GM13977 (cell line): ENCODE data around the gene EFHC1.

ENCODE experiments used
- DNase-seq: peaks from one replicate; pipeline ENCODE4 v3.0.0; 2012; ENCODE audit warnings: low spot score
- CTCF ChIP-seq: IDR thresholded peaks from 2 replicates; pipeline ENCODE4 v1.5.1; 2012; ENCODE audit warnings: mild to moderate bottlenecking, control low read depth; ENCODE audit not compliant: insufficient read depth; ENCODE audit errors: extremely low read depth, missing control alignments
- in situ Hi-C: fragments of 300-500 bp; cut with MboI; formaldehyde crosslinking; loops from one replicate; pipeline ENCODE4 v1.12.0; 2022; ENCODE audit warnings: low sequenced_read_pairs, low pct_unique_long_range_greater_than_20kb, mixed read lengths, inconsistent platforms; ENCODE audit not compliant: unreplicated experiment

The EFHC1 gene

GRCh38 chr6:52550870-52551269, 130.7 kb downstream of the EFHC1 start:
- TF ChIP-seq CTCF, result no peak
- no peak for DNase-seq
- in situ Hi-C loops, result no loop called here

GRCh38 chr6:52551483-52552277, 131.5 kb downstream of the EFHC1 start:
- no peak for TF ChIP-seq CTCF
- DNase-seq, result no peak
- in situ Hi-C loops, result no loop called here

GRCh38 chr6:52552278-52552643, 132.1 kb downstream of the EFHC1 start:
- in situ Hi-C loops, result no loop called here
- TF ChIP-seq CTCF, result no peak
- DNase-seq, result peak; percentile 37

- TF ChIP-seq CTCF, result no peak
- in situ Hi-C loops, result no loop called here
- no peak for DNase-seq
Observed at GRCh38 chr6:52553158-52553557, 133.0 kb downstream of the EFHC1 start.

- no peak for TF ChIP-seq CTCF
- in situ Hi-C loops, result no loop called here
- DNase-seq, result no peak
Observed at GRCh38 chr6:52553719-52554118, 133.6 kb downstream of the EFHC1 start.

- in situ Hi-C loops, result no loop called here
- DNase-seq, result no peak
- TF ChIP-seq CTCF, result no peak
Observed at GRCh38 chr6:52554684-52555280, 134.6 kb downstream of the EFHC1 start.
